Ovary (tissue), 3 donors: ENCODE measurements around the gene NPAS2.

Source experiments
- CTCF ChIP-seq, 3 donors: fragments of 450-650 bp in 2 of 3; fragments of 200-600 bp in 1 of 3; IDR thresholded peaks; one replicate each; pipeline versions ENCODE4 v1.5.1 to v1.8.0; 2016 to 2022; ENCODE audit warnings: antibody characterized with exemption in 3 of 3, mild to moderate bottlenecking in 1 of 3
- POLR2A ChIP-seq: fragments of 450-650 bp; IDR thresholded peaks from one replicate; pipeline ENCODE4 v1.6.1; 2017; ENCODE audit warnings: antibody characterized with exemption, mild to moderate bottlenecking, moderate library complexity
- donor health status: DM: no; HTN: no; CAD: no.

GRCh38 chr2:100781523-100782379, 38.2 kb upstream of the NPAS2 start:
- TF ChIP-seq CTCF (IDR thresholded peaks at IDR 0.05) = no peak
- TF ChIP-seq POLR2A = no peak
